HG03558 (cell line): Measurements from ENCODE around the gene RBX1.

Source experiments
- ATAC-seq: cut with Tn5 transposase; IDR thresholded peaks from one replicate; pipeline ENCODE4 v1.9.1; 2021; ENCODE audit warnings: moderate number of reproducible peaks; ENCODE audit not compliant: unreplicated experiment; ENCODE audit errors: extremely low read depth

Gene RBX1

DNA sequence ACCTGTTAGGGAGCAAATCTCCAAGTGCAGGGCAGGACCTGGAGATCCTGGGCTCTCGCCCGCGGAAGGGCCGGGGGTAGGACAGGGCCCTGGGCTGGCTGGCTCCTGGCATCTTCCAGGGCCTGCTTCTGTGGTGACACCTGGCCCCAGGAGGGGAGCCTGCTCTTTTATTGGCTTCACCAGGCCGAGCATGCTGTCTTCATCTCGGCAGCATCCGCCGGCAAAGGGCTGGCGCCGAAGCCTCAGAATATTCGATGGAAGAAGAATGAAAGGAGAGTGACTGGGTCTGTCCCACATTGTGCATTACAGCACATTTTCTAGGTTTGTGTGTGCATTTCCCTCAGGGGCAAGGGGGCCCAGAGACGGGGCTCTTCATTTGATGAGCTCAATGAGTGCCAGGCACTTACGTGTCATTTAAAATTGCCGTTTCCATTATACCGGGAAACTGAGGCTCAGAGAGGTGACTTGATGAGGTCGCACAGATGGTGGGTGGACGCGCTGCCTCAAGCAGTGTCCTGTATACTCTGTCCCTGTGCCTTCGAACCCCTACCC lies 70.0 kb downstream of the RBX1 start:
- no peak for ATAC-seq

DNA sequence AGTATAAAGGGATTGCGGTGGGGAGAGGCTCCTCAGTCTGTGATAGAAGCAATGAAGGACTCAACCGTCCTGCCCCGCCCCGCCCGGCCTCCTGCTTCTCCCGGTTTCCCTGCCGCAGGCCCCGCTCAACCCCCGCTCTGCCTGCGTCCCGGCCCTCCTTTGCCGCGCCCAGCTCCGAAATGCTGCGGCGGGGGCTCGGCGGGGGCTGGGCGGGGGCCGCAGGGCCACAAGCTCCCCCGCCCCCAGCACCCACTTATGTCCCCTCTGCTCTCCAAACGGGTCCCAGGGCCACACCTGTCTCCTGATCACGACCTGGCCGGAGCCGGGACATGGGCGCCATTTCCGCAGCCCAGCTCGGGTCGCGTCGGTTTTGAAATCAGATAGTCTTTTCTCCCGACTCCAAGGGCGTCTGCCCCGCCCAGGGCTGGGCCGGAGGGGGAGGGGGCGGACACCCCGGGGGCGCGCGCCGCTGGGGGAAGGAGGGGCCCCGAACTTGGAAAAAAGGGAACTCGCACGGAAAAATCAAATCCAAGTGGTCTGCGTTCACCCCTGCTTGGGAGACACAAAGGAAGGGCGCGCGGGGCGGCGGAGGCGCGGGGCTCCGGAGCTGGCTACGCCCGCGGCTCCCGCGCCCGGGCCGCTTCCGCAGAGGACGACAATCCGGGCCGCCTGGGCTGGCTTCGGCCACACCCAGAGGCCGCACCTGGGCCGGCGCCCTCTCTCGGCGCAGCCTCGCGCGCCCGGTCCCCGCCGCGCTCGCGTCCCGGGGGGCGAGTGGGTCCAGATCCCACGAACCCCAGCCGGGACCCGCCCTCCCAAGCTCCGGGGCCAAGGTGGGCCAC lies 70.7 kb downstream of the RBX1 start:
- no peak for ATAC-seq

DNA sequence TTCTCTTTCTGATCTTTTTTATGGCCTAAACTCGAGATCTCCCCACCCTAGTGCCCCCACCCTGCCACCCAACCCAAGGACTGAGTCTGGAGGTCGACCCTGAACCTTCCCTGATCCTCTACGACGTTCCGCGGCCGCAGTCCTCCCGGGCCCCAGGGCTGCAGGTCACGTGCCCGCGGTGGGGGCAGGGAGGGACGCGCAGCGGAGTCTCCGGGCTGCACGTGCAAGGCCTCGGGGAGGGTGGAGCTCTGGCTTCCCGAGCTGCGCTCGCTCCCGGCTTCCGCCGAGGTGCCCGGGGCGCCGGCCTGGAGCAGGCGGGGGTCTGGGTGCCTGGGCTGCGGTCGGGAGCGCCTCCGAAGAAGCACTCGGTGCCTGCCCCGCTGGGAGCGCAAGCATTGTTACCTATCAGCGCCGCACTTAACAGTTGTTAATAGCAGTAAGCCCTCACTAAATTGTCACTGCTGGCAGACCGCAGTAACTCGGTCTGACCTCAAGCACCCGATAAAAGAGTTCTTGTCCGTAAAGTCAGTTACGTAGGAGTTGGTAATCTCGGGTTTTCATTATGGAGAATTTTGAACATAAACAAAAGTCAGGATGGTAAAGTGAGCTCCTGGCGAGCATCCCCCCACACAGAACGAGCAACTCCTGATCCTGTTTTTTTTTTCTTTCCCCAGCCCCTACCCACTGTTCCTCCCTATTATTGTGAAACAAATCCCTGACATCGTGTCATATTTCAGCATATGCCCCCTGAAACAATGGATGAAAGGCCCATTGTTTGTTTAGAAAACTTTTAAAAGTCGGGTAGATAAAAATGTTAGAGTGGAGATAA lies 71.5 kb downstream of the RBX1 start:
- ATAC-seq: no peak
